NT2/D1 (cell line): ENCODE data around the gene SNTA1.

Source experiments
- YY1 ChIP-seq: IDR thresholded peaks from 2 replicates; pipeline ENCODE4 v1.6.1; 2011; ENCODE audit not compliant: insufficient read length, insufficient read depth
- ZNF274 ChIP-seq: IDR thresholded peaks from 2 replicates; pipeline ENCODE4 v1.6.1; 2011; ENCODE audit warnings: mild to moderate bottlenecking, low read depth, low read length

GRCh38 chr20:33445881-33446625 is 2.5 kb upstream of the SNTA1 start:
- TF ChIP-seq ZNF274 (no peak), YY1 (no peak)
